HG03520 (cell line): ENCODE measurements around the gene CSAD.
A peak's percentile ranks its signal among the peaks of the same experiment; 100 is the strongest.
"Not testable (repeated sequence)": the region's sequence is repeated elsewhere in the genome, so short reads cannot be mapped to it uniquely, and the experiment has no call there.

Experiments
- ATAC-seq: cut with Tn5 transposase; IDR thresholded peaks from one replicate; pipeline ENCODE4 v1.9.1; 2021; ENCODE audit warnings: mild to moderate bottlenecking, moderate library complexity; ENCODE audit not compliant: unreplicated experiment

The CSAD gene

GRCh38 chr12:53218551-53219291, 38.0 kb upstream of the CSAD start:
- ATAC-seq = no peak

- ATAC-seq = no peak
Observed at GRCh38 chr12:53217931-53218307, 37.2 kb upstream of the CSAD start.

DNA sequence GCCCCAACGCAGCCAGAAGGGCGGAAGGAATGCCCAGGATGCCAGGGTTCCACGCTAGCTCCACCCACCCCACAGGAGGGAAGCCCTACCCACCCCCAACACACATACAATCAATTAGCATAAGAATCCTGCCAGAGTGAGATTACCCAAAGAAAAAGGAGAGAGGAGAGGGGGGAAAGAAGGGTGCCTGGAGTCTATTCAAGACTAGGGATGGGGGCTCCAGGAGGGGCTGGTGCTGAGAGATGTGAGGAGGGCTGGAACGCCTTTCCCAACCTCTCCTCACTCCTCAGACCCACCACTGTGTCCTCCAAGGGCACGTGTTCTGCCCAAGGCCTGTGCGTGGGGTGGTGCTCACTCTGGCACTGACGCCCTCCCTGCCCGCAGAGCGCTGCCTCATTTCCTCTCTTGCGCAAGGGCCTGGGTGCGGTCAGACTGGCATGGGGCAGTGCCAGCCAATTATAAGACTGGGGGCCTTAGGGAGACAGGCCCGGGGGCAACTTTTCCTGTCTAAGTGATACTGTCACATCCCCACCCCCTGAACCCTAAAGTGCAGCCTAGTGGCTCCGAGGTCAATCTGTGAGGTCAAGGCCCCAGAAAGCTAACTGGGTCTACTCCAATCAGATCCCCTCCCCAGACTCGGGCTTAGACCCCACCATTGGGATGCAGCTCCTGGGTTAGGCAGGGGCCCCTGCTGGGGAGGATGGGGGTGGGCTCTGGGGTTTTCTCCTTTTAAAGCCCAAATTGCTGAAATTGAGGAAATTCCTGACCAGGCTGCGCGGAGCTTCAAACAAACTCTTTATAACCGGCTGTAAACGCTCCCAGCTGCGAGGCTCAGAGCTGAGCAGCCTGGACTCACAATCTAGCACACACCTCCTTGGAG, 36.6 kb upstream of the CSAD start:
- no peak for ATAC-seq

DNA sequence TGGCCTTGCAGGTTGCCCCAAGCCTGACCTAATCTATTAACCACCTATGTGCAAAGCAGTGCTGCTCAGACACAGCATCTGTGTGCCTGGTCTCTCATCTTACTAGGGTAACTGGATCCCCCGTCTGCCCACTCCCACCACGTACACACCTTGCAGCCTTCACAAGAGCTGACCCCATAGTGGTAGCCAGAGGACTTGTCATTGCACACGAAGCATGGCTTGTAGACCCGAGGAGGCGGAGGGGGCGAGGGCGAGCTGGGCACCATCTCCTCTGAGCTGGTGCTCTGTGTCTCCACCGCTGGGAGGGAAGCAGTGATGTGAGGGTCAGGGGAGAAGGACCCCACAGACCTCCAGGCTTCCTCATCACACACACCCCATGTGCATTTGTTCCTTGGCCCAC, 34.8 kb upstream of the CSAD start:
- ATAC-seq = no peak

GRCh38 chr12:53214687-53215455, 34.1 kb upstream of the CSAD start:
- ATAC-seq = no peak

GRCh38 chr12:53214221-53214620, 33.5 kb upstream of the CSAD start:
- no peak for ATAC-seq

- ATAC-seq = no peak
Observed at GRCh38 chr12:53213348-53213747, 32.6 kb upstream of the CSAD start.

DNA sequence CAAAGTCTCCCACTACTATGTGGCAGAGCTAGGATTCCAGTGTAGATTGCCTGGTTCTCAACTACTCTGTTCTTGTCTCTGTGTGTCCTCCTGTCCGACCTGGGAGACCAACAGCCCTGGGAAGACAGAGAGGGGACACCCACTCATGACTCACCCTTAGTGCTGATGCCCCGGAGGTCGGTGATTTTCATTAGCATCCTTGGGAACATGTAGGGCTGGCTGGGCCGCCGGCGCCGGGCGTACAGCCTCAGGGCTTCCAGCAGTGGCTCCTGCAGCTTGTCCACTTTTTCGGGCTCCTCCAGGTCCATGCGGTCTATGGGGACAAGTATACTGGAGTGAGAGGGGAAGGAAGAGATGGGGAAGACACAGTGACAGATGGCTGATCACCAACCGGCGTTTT, 32.2 kb upstream of the CSAD start:
- no peak for ATAC-seq

DNA sequence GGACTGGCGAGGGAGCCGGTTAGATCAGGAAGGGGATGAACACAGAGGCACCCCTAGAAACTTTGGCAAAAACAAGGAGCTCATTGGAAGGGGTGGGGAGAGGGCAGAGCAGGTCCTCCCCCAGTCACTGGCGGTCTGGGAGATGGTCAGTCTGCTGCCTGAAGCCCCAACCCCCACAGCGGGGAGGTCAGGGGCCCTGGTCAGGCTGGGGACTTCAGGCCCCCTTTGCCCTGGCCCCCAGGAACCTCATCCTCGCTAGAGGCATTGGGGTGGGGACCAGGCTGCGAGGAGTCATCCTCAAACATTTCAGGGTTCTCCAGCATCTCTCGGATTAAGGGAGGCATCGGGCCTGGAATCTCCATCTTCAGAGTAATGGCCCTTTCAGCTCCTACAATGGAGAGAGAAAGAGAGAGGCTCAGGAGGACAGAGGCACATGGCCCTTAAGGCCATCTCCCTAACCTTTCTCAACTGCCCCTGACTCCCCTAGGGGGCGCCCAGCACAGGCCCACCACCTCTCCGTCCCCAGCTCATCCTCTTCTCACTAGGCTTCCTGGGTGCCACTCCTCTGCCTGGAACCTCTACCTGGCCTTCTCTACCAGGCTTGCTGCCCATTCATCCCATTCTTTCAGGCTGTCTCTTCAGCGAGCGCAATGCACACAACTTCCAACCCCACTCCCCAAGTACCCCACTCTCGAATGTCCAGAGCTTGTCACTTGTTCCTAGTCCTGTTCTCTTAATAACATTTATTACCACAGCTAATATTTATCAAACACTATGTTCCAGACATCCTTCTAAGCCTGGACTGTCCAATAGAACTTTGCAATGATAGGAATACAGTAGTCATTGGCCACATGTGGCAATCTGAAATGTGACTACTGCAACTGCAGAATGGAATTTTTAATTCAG, 31.0 kb upstream of the CSAD start:
- ATAC-seq = no peak

- no peak for ATAC-seq
Observed at GRCh38 chr12:53210843-53211242, 30.1 kb upstream of the CSAD start.

GRCh38 chr12:53208877-53209463, 28.2 kb upstream of the CSAD start:
- peak; percentile 26 for ATAC-seq

GRCh38 chr12:53208435-53208834, 27.7 kb upstream of the CSAD start:
- no peak for ATAC-seq

DNA sequence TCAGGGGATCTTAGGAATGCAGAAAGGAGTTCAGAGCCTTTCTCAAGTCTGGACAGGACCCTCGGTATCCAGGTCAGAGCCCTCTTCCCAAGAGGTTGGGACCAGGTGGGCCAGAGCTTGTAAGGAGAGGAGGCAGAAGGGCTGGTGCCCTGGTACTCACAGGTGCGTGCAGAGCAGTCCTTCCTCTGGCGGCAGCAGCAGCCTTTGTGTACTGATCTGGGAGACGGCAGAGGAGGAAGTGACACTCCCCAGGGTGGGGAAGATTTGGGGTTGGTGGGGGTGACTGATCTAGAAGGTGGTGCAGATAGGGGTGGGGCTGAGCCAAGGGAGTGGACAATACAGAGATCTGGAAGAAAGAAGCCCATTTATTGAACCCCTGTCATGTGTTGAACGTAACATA, 26.3 kb upstream of the CSAD start, which contains the start of gene ITGB7:
ITGB7 (minus strand) TSS at position 210 of the 400 bp plus-strand sequence. CDS start 6,808 bp downstream, outside the sequence.
- no peak for ATAC-seq

- peak; percentile 63 for ATAC-seq
Observed at GRCh38 chr12:53205747-53206419, 25.2 kb upstream of the CSAD start.

GRCh38 chr12:53204351-53204750, 23.6 kb upstream of the CSAD start:
- ATAC-seq = no peak

- not testable (repeated sequence) for ATAC-seq
Observed at GRCh38 chr12:53202316-53202715, 21.6 kb upstream of the CSAD start.

GRCh38 chr12:53201639-53202038, 20.9 kb upstream of the CSAD start:
- ATAC-seq = no peak

DNA sequence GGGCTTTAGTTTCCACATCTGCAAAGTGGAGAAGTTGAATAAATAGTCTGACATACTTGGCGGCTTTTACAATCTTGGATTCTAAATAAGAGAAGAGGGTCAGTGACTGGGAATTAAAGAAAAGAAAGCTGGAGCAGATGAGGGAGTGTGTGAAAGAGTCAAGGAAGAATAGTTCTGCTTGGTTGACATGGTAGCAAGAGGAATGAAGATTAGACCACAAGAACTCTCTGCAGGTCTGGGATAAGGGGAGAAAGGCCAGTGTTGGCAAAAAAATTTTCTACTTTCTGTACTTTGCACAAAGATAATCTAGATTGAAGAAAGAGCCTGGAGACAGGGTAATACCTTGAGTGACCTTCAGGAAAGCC, 20.4 kb upstream of the CSAD start:
- ATAC-seq = no peak

DNA sequence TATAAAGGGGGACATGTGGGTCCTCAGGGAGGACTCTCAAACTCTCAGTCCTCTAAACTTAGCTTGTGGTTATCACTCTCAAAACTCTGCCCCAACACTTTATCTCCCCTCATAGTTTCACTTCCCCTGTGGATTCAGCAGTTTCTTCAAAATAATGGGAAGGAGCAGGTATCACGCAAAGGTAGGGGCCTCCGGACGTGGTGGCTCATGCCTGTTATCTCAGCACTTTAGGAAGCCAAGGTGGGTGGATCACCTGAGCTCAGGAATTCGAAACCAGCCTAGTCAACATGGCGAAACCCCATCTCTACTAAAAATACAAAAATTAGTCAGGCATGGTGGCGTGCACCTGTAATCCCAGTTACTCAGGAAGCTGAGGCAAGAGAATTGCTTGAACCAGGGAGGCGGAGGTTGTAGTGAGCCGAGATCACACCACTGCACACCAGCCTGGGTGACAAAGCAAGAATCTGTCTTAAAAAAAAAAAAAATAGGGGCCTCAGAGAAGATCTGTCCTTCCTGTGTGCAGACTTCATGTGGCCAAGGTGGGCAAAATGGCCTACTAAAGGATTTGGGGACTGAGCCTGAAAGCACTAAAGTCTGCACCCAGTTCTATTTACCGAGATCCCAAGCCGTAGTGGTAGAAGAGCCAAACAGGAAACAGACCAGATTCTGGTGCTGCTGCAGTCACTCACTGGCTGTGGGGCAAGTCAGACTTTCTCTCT, 19.9 kb upstream of the CSAD start:
- no peak for ATAC-seq
